NCI-H146 (cell line): ENCODE results near the gene DEPP1.

ENCODE experiments used
- DNase-seq: peaks from one replicate; lab custom pipeline; 2025; lab: John Stamatoyannopoulos, UW

DEPP1 gene

DNA sequence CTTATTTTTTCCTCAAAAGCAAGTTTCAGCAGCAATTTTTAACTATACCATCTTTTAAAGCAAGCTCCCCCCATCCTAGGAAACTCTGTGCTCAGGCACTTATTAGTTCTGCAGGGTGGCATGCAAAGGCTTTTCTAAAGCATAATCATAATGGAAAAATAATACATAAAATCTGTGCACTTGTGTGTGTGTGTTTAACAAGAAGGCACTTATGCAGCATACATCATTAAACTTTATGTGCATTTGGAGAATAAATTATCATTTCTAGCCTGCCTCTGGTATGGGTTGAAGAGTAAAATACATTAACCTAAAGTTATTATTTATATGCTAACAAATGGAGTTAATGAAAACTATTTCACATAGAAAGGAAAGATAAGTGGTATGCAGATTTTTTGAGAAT lies 24.6 kb downstream of the DEPP1 start:
- no peak for DNase-seq

DNA sequence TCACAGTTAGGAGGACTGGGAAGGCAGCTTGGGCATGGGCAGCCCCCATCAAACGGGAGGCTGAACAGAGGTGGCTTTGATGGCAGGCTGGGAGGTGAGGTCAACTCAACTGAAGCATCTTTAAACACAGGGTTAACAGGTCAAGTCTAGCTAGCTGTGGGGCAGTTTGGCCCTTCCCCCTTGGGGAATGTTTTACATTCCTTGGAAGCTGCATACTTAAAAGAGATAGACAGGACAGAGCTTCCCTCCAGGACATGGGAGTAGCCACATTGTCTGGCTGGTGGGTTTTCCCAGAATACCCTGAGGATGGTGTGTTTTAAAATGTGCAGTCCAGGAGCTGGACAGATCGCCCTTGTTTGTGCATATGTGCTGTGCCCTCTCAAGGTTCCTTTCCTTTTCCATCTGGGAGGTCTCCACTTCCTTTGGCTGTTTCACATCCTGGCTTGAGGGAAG lies 25.8 kb downstream of the DEPP1 start:
- no peak for DNase-seq

DNA sequence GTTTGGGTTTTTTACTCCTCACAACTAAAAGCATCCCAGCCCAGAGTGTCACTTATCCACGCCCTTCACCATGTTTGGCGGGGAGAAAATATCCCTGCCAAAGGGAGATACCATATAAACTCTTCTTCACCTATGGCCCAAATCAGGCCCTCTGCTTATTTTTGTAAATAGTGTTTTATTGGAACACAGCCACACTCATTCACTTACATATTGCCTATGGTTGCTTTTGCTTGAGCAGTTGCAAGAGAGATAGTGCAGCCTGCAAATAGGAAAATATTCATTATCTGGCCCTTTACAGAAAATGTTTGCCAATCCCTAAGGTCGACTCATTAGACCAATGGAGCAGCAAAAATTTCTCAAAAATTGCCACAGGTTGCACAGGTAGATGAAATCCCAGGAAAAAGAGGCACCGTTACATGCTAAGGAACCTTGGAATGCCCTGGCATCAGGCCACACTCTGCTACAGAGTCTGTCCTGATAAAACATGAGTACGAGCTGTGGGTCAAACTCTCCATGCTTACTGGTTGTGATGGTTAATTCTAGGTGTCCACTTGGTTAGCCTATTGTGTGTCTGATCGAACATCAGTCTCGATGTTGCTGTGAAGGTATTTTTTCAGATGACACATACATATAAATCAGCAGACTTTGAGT lies 26.9 kb downstream of the DEPP1 start:
- DNase-seq = no peak

DNA sequence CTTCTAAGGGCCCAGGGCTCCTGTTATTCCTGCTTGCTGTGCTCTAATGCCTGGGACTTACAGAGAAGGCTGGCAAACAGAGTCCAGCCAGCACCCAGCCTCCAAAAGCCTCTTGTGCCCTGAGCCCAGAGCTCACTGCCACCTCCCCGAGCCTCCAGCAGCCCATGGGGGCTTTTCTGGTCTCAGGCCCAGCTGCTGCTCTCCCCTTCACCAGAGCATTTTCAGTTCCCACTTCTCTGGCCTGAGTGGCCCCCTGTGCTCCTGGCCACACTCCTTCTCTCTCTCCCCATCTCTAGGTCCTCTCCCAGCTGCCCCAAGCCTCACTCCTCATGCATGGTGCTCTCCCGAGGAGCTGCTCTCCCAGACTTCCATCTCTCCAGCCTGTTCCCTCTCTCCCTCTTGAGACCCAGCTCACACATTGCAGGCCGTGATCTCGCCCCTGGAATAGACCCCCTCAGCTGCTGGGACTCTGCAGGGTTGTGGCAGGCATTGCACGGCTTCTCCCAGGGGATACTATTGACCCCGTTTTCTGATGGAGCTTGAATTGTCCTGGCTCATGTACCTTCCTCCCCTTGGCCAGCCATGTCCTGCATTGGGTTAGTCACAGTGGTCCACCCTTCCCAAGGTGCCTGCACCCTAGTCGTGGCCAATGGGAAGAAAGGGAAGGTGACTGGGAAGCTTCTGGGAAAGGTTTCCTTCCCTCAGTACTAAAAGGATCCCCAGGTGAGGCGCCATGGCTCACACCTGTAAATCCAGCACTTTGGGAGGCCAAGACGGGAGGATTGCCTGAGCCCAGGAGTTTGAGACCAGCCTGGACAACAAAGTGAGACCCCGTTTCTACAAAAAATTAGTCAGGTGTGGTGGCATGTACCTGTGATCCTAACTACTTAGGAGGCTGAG lies 28.0 kb downstream of the DEPP1 start:
- no peak for DNase-seq

DNA sequence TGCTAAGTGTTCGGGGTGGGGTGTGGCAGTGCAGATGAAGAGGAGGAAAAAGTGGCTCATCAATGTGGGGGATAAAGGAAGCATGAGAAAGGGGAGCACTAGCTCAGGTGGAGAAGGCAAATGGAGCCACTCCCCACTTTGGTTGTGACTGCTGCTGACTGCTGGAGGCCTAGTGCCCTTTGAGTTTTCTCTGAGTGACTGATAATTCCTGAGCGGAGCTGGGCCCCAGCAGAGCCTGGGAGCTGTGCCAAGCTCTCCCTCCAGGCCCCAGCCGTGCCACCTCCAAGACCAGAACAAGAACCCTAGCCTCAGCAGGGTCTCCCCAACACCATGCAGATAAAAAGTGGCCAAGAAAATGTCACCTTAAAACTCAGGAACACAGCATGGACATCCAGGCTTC lies 28.7 kb downstream of the DEPP1 start:
- DNase-seq = no peak

DNA sequence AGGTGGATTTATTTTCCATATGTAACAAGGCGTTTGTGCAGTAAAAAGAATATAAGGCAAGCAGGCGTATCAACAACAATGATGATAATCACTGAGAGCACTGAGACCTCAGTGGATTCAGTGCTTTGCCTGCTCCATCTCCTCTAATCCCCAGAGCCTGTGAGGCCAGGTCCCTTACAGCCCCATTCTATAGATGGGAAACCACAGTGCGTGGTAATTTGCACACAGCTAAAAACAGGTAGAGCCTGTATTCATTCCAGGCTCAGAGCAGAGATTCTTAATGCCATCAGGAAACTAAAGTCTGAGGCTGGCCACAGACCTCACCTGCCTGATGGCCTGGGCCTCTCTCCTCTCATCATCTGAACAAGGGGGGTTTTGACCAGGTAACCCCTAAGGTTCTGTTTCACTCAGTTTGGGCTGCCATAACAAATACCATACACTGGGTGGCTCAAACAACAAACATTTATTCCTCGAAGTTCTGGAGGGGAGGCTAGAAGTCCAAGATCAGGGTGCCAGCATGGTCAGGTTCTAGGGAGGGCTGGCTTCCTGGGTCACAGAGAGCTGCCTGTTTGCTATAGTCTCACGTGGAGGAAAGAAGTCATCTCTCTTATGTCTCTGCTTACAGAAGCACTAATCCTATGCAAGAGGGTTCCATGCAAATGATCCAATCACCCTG lies 29.3 kb downstream of the DEPP1 start:
- no peak for DNase-seq

DNA sequence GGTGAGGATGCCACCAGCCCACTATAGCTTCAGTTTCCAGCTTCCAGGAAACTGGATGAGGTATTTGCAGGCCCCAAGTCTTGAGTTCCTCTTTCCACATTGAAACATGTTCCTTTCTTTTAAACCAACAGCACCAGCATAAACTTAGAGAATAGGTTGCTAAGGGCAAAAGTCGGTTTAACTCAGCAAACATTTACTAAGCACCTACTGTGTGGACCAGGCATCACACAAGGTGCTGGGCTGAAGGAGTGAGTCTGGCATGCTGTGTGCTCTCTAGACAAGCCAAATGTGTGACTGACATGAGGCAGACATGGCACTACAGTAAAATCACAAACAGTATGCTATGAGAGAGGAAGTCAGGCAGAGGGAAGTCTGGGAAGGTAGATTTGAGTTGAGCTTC lies 30.0 kb downstream of the DEPP1 start:
- DNase-seq = no peak

DNA sequence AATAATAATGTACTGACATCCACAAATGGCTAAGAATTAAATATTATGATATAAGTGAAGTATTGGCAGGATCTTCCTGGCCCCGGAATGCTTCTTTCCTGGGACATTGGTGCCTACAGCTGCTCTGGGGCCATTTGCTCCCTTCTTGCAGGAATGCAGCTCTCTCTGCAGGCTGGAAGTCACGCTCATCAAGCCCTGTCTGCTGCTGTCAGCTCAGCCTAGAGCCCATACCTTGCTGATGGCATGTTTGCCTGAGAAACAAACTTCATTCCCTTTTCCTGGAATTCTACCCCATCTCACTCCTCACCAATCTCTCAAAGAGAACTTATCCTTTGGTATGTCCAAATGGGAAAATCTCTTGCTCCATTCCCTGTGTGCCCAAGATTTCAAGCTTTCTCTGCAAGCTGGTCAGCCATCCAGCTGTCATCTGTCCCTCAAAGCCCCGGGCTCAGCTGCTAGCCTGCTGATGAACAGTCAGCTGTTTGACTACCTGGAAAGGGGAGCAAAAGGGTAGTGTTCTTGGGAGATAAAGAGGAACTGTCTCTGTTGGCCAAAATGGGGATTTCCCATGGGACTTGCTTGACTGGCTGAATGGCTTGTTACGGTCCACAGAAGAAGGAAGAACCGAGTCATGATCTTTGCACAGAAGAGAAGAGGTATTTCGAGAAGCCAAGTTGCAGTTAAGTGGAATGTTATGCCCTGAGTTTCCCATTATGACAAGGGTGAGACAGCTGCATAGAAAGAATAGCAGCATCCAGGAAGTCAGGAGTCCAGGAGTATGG lies 31.0 kb downstream of the DEPP1 start:
- no peak for DNase-seq

DNA sequence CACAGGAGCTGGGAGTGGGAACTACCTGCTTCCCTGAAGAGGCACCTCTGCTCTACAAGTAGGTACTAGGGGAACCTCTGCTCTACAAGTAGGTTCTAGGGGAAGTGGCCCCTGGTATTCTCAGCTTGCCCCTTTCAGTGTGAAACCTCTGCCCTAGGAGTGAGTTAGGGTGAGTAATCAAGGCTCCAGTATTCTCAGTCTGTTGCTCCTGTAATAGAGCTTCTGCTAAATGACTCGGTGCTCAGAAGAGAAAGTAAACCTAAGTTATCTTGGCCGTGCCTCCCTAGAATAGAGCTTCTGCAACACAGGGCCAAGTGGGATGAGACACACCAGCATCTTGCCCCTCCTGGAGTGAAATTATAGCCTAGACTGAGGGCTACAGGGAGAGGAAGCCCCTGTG lies 32.4 kb downstream of the DEPP1 start:
- DNase-seq = no peak

DNA sequence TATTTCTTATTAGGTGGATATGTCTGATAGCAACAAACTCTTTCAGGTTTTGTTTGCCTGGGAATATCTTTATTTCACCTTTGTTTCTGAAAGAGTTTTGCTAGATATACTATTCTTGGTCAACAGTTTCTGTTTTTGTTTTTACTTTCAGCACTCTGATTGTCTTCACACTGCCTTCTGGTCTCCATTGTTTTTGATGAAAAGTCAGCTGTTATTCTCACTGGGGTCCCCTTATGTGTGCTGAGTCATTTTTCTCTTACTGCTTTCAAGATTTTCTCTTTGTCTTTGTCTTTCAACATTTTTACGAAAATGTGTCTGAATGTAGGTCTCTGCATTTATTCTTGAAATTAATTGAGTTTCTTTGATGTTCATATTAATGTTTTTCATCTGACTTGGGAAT lies 34.3 kb downstream of the DEPP1 start:
- no peak for DNase-seq

DNA sequence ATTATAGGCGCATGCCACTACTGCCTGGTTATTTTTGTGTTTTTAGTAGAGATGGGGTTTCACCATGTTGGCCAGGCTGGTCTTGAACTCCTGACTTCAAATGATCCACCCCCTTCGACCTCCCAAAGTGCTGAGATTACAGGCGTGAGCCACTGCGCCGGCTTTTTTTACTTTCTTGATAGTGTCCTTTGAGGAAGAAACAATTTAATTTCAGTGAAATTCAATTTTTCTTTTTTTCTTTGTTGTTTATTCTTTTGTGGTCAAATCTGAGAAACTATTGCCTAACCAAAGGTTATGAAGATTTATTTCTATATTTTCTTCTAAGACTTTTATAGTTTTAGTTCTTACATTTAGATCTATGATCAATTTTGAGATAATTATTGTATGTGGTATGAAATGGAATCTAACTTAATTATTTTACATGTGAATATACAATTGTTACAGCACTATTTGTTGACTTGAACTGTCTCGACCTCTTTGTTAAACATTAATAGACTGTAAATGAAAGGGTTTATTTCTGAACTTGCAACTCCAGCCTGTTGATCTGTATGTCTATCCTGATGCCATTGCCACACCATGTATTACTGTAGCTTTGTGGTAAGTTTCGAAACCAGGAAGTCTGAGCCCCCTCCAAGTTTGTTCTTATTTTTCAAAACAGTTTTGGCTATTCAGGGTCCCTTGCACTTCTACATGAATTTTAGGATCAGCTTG lies 38.8 kb downstream of the DEPP1 start:
- DNase-seq = no peak

DNA sequence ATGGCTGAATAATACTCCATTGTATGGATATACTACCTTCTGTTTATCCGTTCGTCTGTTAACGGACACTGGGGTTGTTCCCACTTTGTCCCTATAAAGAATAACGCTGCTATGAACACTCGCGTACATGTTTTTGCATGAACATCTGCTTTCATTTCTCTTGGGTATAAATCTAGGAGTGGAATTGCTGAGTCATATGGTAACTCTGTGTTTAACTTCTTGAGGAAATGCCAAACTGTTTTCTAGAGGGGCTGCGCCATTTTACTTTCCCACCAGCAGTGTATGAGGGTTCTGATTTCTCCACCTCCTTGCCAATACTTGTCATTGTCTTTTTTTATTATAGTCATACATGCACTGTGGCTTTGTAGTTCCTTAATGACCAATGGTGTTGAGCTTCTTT lies 39.7 kb downstream of the DEPP1 start:
- no peak for DNase-seq

DNA sequence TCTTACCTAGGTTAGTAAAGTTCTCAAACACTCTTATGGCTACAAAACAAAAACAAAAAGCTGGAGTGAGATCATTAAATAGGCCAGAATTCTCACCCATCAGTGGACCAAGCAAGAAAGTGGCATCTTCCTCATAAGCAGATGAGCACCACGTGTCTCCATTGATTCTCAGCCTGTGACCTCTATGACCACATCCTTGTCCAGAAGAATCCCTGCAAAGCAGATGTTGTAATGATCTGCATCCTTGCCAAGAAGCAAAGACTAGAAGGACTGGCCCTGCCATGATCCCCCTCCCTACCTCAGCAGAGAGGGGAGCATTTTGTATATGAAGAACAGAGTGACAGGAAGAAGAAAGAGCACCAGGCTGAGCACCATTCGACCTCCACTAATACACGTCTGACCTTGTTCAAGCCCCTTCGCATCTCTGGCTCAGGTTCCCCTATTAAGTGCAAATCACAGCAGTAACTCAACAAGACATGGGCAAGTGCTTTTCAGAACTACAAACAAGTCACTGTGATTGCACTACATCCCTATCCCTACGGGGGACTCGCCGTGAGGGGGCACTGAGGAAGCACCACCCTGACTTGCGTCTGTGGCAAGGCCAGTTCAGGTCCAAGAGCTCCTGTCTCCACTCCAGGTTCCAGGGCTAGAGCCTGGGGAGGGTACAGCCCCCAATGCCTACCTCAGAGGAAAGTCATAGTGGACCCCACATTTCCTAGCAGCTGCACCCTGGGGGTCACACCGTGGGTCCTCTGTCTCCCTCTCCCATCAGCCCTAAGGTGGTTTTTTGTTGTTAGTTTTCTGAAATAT lies 41.2 kb downstream of the DEPP1 start:
- DNase-seq = no peak

DNA sequence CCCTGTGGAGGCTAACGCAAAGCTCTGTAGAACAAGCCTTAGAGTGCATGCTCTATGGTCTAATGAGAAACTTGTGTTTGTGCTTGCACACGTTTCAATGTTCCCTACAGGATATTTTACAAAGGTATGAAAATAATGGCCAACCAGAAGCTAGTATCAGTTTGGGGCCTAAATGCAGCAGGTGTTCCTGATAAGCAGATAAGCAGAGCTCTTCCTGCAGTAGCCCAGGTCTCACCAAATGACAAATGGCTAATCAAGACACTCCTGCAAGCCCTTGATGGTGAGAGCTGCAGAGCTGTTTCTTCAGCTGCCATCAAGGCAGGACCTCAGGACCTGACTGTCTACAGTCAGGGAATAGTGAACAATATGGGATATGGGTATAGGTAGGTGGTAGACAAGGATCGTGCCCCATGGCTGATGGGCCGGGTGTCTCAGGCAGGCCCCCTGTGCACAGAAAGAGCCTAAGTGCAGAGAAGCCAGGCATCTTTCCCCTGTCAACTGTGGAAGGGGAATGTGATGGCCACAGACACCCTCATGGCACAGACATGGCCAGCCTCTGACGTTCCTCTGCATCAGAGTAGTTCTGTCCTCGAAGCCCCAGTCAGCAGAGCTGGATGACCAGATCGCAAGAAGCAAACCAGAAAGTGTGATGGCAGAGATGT lies 42.2 kb downstream of the DEPP1 start:
- DNase-seq = no peak

DNA sequence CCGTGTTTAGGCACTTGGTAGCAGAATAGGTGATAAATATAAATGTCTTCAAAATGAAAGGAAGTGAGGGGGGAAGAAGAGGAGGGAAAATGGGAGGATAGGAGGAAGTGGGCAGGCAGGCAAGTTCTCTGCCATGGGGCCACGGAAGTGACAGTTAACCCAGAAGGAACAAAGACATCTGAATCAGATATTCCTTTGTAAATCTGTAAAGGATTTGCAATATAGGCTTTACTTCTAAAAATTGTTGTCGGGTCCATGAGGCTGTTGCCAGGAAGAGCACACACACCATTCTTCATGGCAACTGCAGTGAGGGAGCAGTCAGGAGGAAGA lies 42.7 kb downstream of the DEPP1 start:
- no peak for DNase-seq

DNA sequence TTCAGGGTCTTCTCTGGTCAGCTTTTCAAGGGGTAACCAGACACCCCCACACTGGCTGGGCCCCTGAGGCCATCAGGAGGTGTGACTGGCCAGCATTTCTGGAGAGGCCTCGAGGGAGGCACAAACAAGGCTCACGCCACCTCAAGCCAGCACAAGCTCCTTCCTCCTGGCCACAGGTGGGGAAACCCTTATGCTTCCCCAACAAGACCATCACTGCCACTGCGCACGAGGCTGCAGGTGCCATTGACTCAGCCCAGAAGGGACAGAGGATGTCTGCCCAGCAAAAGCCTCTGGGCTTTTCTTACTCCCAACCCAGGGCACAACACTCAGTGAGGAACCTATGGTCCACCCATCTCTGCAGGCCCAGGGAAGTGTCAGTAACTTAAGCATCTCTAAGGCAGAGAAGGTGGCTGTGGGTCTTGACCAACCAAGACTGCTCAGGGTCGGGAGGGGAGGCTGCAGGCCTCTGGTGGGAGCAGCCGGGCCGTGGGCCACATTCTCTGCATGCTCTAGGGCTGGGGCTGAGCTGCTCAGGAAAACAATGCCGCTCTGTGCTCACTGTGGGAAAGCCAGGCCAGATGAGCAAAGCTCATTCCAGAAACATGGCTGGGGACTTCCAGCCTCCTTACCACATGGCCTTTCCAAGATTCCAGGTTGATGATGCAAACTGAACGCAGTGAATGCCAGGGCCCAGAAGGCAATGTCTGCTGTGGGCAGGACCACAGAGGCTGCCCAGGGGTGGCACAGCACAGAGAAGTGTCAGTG lies 43.2 kb downstream of the DEPP1 start:
- no peak for DNase-seq

DNA sequence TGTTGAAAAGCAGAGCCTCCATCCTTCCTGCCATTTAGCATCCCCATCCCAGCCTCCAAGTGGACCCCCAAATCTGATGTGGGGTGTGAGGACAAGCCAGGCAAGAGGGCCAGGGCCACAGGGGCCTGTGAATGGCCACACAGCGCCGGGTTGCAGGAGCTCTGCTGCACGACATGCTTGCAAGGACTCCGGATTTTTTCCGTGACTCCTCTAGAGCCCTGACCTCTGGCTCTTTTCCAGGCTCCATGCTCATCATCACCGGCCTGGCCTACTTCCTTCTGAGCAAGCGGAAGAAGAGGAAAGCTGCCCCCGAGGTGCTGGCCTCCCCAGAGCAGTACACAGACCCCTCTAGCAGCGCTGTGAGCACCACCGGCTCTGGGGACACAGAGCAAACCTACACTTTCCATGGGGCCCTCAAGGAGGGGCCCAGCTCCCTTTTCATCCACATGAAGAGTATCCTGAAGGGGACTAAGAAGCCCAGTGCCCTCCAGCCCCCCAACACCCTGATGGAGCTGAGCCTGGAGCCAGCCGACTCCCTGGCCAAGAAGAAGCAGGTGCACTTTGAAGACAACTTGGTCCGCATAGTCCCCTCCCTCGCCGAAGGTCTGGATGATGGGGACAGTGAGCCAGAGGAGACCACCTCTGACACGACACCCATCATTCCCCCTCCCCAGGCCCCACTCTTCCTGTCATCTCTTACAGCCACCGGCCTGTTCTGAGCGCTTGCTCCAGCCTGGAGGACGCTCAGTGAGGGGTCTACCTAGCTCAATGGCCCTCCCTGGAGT lies 44.0 kb downstream of the DEPP1 start:
- DNase-seq = no peak

DNA sequence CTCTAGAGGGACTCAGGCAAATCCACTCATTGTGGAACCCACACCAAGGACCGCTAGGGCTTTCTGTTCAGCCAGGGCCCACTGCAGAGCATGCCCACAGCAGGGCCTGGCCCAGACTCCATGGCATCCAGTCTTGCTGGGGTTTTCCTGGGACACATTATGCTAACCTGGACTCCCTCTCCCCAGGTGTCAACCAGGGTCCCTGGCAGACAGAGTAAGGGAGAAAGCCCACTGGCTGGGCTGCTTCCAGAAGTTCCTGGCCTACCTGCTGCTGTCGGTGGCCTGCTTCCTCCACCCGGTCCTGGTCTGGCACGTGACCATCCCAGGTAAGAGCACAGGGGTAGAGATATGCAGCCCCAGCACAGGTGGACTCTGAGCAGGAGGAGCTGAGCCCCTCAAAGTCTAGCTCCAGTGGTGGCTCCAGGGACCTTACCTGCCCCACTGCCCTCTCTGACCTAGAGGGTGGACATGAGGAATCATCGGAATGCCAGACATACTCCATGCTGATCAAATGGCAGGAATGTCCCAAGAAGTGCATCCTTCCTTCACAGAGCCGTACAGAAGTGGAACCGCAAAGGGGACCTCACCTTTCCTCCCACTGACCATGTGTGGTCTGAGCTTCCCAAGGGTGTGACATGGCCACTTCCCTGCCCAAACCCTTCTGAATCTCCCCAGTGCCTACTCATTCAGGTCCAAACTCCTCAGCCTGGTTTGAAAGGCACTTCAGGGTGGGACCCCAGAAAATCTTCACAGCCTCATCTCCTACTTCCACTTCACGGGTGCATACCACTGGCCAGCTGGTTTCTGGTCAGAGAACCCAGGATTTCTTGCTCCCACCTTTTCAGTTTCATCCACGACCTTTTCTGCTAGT lies 44.9 kb downstream of the DEPP1 start:
- no peak for DNase-seq
